ENCODE measurements around the gene HYCC2.

HYCC2 gene

DNA sequence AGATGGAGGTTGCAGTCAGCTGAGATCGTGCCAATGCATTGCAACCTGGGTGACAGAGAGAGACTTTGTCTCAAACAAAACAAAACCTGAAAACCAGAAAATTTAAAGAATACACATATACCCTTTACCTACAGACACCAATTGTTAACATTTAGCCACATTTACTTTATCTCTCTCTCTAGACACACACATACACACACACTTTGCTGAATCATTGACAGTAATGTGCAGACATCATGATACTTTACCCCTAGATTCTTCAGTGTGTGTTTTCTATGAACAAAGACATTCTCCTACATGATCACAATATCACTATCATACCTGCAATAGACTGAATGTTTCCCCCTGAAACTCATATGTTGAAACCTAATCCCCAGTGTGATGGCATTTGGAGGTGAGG lies 34.3 kb upstream of the HYCC2 start:
- TF ChIP-seq, protein P1, sequence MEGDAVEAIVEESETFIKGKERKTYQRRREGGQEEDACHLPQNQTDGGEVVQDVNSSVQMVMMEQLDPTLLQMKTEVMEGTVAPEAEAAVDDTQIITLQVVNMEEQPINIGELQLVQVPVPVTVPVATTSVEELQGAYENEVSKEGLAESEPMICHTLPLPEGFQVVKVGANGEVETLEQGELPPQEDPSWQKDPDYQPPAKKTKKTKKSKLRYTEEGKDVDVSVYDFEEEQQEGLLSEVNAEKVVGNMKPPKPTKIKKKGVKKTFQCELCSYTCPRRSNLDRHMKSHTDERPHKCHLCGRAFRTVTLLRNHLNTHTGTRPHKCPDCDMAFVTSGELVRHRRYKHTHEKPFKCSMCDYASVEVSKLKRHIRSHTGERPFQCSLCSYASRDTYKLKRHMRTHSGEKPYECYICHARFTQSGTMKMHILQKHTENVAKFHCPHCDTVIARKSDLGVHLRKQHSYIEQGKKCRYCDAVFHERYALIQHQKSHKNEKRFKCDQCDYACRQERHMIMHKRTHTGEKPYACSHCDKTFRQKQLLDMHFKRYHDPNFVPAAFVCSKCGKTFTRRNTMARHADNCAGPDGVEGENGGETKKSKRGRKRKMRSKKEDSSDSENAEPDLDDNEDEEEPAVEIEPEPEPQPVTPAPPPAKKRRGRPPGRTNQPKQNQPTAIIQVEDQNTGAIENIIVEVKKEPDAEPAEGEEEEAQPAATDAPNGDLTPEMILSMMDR (IDR thresholded peaks at IDR 0.05; ENCODE audit: insufficient read depth, missing control alignments) = no peak
- FAIRE-seq (no peak), DNase-seq (ENCODE audit: insufficient read length, low spot score) (no peak)

DNA sequence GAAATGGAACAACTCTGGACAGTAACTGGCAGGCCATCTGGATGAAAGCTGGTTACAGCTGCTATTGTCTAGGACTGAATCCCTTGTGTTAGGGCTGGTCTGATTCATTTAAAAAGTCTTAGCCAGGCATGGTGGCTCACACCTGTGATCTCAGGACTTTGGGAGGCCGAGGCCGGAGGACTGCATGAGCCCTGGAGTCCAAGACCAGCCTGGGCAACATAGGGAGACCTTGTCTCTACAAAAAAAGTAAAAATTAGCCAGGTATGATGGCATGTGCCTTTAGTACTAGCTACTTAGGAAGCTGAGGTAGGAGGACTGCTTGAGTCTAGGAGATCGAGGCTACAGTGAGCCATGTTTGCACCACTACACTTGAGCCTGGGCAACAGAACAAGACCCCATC lies 29.0 kb upstream of the HYCC2 start:
- TF ChIP-seq, protein P1 (IDR thresholded peaks at IDR 0.05; ENCODE audit: insufficient read depth, missing control alignments) = no peak
- no peak for DNase-seq (ENCODE audit: insufficient read length, low spot score)
- no peak for FAIRE-seq

DNA sequence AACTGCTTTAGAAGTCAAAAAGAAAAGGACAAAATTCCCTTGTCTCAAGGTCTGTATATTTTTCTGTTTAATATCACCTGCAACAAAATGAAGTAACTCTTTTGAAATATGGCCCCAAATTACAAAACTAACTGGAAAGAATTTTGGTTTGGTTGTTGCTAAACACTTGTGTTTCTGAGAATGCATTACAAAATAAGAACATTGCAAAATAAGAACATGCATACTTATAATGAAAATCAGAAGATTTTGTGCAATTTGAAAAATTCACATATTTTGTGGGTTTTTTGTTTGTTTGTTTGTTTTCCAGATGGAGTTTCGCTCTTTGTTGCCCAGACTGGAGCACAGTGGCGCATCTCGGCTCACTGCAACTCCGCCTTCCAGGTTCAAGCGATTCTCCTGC lies 22.1 kb upstream of the HYCC2 start:
- FAIRE-seq = no peak
- DNase-seq (ENCODE audit: insufficient read length, low spot score) = no peak

DNA sequence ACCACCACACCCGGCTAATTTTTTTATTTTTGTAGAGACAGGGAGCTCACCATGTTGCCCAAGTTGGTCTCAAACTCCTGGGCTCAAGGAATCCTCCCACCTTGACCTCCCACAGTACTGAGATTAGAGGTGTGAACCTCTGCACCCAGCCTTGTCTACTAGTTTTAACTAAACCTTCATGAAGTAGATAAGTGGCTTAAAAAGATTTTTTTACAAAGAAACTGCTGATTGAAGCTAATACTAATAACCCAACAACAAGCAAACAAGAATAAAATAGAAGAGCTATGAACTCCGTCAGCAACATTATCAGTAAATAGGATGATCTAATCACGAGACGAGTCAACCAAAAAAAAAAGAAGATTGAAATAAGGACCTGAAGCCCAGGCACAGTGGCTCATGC lies 19.1 kb upstream of the HYCC2 start:
- FAIRE-seq = no peak
- DNase-seq (ENCODE audit: insufficient read length, low spot score) = no peak

More for the DNA sequence above, 22.1 kb upstream of the HYCC2 start:
- TF ChIP-seq, protein P1 (IDR thresholded peaks at IDR 0.05; ENCODE audit: insufficient read depth, missing control alignments) = no peak

DNA sequence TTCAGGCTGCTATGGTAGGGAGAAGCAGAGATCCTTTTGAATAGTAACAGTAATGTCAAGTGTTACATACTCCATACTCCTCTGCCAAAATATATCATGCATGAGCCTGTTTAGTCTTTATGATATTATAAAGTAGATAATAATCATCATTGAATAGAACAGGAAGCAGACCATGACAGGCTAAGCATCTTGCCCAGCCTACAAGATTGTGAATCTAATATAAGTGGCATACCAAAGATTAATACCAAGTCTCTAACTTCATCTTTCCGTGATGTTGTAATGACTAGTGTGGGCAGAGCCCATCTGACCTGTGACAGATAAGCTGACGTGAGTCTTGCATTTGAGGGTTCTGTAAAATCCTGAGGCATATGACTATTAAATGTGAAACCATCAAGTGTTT lies 13.4 kb upstream of the HYCC2 start:
- DNase-seq (ENCODE audit: insufficient read length, low spot score) (no peak), FAIRE-seq (no peak)
- TF ChIP-seq, protein P1 (IDR thresholded peaks at IDR 0.05; ENCODE audit: insufficient read depth, missing control alignments) = no peak

More for the DNA sequence above, 19.1 kb upstream of the HYCC2 start:
- TF ChIP-seq, protein P1 (IDR thresholded peaks at IDR 0.05; ENCODE audit: insufficient read depth, missing control alignments) = no peak

DNA sequence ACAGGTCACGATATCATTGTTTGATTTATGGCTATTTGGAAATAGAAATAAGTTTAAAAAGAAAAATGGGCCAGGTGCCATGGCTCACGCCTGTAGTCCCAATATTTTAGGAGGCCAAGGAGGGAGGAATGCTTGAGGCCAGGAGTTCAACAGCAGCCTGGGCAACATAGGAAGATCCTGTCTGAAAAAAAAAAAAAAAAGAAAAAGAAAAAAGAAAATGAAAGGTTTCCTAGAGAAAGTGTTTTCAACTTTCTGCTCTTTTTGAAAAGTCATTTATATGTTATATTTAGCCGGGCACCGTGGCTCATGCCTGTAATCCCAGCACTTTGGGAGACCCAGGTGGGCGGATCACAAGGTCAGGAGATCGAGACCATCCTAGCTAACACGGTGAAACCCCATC lies 3.5 kb upstream of the HYCC2 start:
- DNase-seq (ENCODE audit: insufficient read length, low spot score) = no peak
- no peak for FAIRE-seq
- TF ChIP-seq, protein P1 (IDR thresholded peaks at IDR 0.05; ENCODE audit: insufficient read depth, missing control alignments) = no peak

DNA sequence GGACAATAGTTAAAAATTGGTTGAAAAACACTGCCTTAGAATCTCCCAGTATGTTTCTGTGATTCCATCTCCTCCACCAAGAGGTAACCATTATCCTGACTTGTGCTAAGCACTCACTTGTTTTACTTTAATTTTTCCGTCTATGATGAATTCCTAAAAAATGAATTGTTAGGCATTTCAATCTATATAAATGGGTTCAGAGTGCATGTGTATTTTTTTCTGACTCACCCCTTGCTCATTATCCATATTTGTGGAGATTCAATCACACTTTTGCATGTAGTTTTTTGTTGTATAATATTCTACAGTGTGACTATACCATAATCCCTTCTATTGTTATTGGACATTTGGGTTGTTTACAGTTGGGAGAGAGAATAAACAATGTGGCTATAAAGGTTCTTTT lies 1.6 kb upstream of the HYCC2 start:
- no peak for DNase-seq (ENCODE audit: insufficient read length, low spot score)
- TF ChIP-seq, protein P1 (IDR thresholded peaks at IDR 0.05; ENCODE audit: insufficient read depth, missing control alignments) = no peak
- no peak for FAIRE-seq
